KMS-11 (cell line): ENCODE results near the gene FAM181A.

ENCODE experiments used
- H2AFZ ChIP-seq: fragments of 200-600 bp; sonication (generic); 2 replicates; pipeline ENCODE4 v1.6.1; 2016; ENCODE audit warnings: antibody characterized with exemption, mixed run types, low read depth
- H3K27ac ChIP-seq: fragments of 200-600 bp; sonication (generic); 2 replicates; pipeline ENCODE4 v1.6.1; 2016; ENCODE audit warnings: mild to moderate bottlenecking, mixed run types
- H3K27me3 ChIP-seq: fragments of 200-600 bp; sonication (generic); 2 replicates; pipeline ENCODE4 v1.6.1; 2017; ENCODE audit warnings: mild to moderate bottlenecking, low read depth, mixed run types, moderate library complexity; ENCODE audit not compliant: insufficient read depth
- H3K36me3 ChIP-seq: fragments of 200-600 bp; sonication (generic); 2 replicates; pipeline ENCODE4 v1.6.1; 2017; ENCODE audit warnings: mild to moderate bottlenecking, mixed run types; ENCODE audit not compliant: insufficient read depth
- H3K4me1 ChIP-seq: fragments of 200-600 bp; sonication (generic); 2 replicates; pipeline ENCODE4 v1.6.1; 2016; ENCODE audit warnings: mild to moderate bottlenecking, low read depth, mixed run types; ENCODE audit not compliant: poor library complexity, severe bottlenecking
- H3K4me2 ChIP-seq: fragments of 200-600 bp; sonication (generic); 2 replicates; pipeline ENCODE4 v1.7.0; 2016; ENCODE audit warnings: mild to moderate bottlenecking, mixed run types
- H3K4me3 ChIP-seq: fragments of 200-600 bp; sonication (generic); IDR thresholded peaks from 2 replicates; pipeline ENCODE4 v1.6.1; 2017; ENCODE audit warnings: low read depth, low read length, mixed read lengths; ENCODE audit not compliant: insufficient read depth
- H3K79me2 ChIP-seq: fragments of 200-600 bp; sonication (generic); 2 replicates; pipeline ENCODE4 v1.6.1; 2016; ENCODE audit warnings: low read depth, mixed run types; ENCODE audit not compliant: insufficient read depth
- H3K9ac ChIP-seq: fragments of 200-600 bp; sonication (generic); 2 replicates; pipeline ENCODE4 v1.6.1; 2016; ENCODE audit warnings: mild to moderate bottlenecking, mixed run types
- H4K20me1 ChIP-seq: fragments of 200-600 bp; sonication (generic); 2 replicates; pipeline ENCODE4 v1.6.1; 2016; ENCODE audit warnings: mild to moderate bottlenecking, mixed run types; ENCODE audit not compliant: insufficient read depth
- CTCF ChIP-seq: fragments of 200-600 bp; sonication (generic); conservative IDR thresholded peaks from 2 replicates; pipeline ENCODE4 v1.6.1; 2017; ENCODE audit warnings: low read depth, mild to moderate bottlenecking, antibody characterized with exemption, low read length, moderate library complexity, mixed read lengths

The FAM181A gene

DNA sequence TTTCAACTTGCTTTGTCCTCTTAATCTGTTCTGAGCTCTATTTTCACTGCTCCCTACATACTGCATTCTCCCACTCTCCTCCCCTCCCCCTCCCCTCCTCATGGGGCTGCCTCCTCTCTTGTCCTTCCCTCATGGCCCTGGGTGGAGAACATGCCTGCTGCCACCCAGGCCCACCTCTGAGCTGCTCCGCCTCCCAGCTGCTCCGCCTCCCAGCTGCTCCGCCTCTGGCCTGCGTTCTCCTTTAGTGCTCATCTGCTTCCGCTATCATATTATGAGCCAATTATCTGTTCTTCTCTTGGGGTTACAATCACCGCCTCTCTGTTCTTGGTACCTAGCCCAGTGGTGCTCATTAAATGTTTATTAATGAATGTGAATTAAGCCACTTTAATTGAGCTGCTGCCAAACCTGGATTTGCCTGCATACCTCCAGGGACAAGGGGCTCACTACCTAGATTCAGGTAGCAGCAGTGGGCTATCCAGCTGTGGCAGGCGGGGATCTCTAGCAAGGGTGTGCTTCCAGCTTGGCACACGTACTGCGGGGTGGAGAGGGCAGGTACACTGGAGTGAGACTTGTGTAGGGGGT, 32.0 kb upstream of the FAM181A start:
- no peak overlapping the region for H3K9ac ChIP-seq
- no peaks in the 10 kb centered on the region for H3K27me3 ChIP-seq
- no peak overlapping the region for H3K4me3 ChIP-seq
- H4K20me1 ChIP-seq: no peaks in the 10 kb centered on the region
- no peak for TF ChIP-seq CTCF
- H2AFZ ChIP-seq: no peak overlapping the region
- no peak overlapping the region for H3K4me2 ChIP-seq
- no peaks in the 10 kb centered on the region for H3K79me2 ChIP-seq
- H3K4me1 ChIP-seq: no peaks in the 10 kb centered on the region
- no peak overlapping the region for H3K27ac ChIP-seq
- no peaks in the 10 kb centered on the region for H3K36me3 ChIP-seq

GRCh38 chr14:93897476-93897845, 29.7 kb upstream of the FAM181A start:
- Histone ChIP-seq H3K4me2 (no peak overlapping the region), H3K4me1 (no peaks in the 10 kb centered on the region), H4K20me1 (no peaks in the 10 kb centered on the region), H3K4me3 (no peak overlapping the region), H3K9ac (no peak overlapping the region), H2AFZ (no peak overlapping the region), H3K79me2 (no peaks in the 10 kb centered on the region), H3K36me3 (no peaks in the 10 kb centered on the region), H3K27ac (no peak overlapping the region), H3K27me3 (no peaks in the 10 kb centered on the region)
- no peak for TF ChIP-seq CTCF

DNA sequence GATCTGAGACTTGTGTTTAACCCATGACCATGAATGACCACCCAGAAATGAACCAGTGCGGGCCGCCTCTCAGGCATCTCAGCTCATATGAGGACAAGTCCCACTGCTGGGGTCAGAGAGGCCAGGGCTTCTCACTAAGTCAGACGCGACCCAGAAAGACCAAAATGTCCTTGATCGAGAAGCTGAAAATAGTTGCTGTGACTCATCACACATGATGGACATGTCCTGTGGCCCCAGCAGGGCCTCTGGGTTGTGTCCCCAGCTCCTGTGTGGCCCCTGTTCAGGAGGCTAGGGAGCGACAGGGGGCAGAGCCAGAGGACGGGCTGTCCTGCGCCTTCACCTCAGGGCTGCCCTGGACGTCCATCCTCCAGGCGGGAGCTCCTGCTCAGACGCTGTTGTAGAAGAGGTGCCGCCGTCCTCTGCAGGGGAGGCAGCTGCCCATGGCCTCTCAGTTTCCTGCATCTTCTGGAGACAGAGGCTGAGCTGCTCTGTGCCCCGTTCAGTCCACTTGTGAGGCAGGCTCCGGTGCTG, 29.0 kb upstream of the FAM181A start:
- Histone ChIP-seq H3K79me2 (no peaks in the 10 kb centered on the region), H3K4me3 (no peak overlapping the region), H3K27me3 (no peaks in the 10 kb centered on the region)

DNA sequence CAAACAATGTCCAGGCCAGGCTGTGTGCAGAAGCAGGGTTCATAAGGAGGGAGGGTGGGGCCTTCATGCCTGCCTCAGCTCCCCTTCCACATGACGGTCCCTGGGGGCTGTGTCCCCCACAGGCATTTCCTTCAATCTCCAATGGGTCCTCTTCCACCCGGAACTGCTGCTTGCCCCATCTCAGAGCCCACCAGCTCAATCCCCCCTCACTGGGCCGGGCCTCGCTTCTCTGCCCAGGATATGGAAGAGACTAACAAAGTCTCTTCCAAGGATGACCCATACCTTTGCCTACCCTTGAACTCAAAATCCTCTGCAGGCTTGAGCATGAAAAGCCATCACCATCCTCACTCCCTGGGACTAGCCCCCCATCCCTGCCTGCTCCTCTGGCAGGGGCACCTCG, 28.4 kb upstream of the FAM181A start:
- H2AFZ ChIP-seq: no peak overlapping the region
- H3K36me3 ChIP-seq: no peaks in the 10 kb centered on the region
- H3K4me2 ChIP-seq: no peak overlapping the region
- no peak overlapping the region for H3K9ac ChIP-seq
- H3K79me2 ChIP-seq: no peaks in the 10 kb centered on the region
- H3K4me3 ChIP-seq: no peak overlapping the region
- H3K27me3 ChIP-seq: no peaks in the 10 kb centered on the region
- no peak for TF ChIP-seq CTCF
- no peaks in the 10 kb centered on the region for H3K4me1 ChIP-seq
- no peaks in the 10 kb centered on the region for H4K20me1 ChIP-seq
- no peak overlapping the region for H3K27ac ChIP-seq

More for the DNA sequence above, 29.0 kb upstream of the FAM181A start:
- no peak for TF ChIP-seq CTCF
- H3K4me1 ChIP-seq: no peaks in the 10 kb centered on the region
- no peak overlapping the region for H2AFZ ChIP-seq
- H3K9ac ChIP-seq: no peak overlapping the region
- H3K4me2 ChIP-seq: no peak overlapping the region
- no peak overlapping the region for H3K27ac ChIP-seq
- no peaks in the 10 kb centered on the region for H3K36me3 ChIP-seq
- no peaks in the 10 kb centered on the region for H4K20me1 ChIP-seq
